Measurements from ENCODE around the gene PCDHGC3.

DNA sequence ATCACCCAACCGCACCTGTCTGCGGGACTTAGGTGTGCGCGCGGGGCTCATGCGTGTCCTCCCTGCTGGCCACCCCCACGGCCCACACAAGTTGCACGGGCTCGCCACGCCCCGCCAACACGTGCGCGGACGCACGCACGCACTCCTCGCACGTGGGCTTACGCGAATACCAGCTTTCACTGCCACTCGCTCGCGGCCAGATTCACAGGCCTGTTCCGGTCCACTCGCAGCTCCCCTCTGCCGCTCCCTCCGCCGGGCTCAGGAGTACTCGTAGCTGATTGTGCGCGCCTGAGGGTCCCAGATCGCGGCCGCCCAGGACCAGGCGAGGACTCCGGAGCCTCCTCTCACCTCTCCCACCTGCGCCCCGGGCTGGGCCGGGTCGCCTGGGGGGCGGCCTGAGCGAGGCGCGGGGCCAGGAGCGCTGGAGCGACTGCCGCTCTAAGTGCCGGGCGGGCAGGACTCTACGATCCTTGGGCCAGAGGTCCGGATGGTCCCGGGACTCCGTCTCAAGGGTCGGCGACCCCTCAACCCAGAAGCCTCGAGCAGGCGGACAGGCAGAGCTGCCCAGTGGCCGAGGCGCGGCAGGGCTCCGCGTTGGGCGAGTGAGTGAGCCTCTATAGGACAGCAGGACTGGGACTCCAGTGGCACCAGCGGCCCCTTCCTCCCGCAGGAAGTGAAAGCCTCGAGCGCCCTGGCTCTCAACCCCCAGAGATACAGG, 16.6 kb downstream of the PCDHGC3 start:
- TF ChIP-seq, protein P1, sequence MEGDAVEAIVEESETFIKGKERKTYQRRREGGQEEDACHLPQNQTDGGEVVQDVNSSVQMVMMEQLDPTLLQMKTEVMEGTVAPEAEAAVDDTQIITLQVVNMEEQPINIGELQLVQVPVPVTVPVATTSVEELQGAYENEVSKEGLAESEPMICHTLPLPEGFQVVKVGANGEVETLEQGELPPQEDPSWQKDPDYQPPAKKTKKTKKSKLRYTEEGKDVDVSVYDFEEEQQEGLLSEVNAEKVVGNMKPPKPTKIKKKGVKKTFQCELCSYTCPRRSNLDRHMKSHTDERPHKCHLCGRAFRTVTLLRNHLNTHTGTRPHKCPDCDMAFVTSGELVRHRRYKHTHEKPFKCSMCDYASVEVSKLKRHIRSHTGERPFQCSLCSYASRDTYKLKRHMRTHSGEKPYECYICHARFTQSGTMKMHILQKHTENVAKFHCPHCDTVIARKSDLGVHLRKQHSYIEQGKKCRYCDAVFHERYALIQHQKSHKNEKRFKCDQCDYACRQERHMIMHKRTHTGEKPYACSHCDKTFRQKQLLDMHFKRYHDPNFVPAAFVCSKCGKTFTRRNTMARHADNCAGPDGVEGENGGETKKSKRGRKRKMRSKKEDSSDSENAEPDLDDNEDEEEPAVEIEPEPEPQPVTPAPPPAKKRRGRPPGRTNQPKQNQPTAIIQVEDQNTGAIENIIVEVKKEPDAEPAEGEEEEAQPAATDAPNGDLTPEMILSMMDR (IDR thresholded peaks at IDR 0.05), result no peak
- TF ChIP-seq POLR2A (IDR thresholded peaks at IDR 0.05), result no peak
